KOPT-K1 (cell line): ENCODE results near the gene KIF7.

ENCODE experiments used
- H3K27ac ChIP-seq: fragments of 200-600 bp; sonication (generic); 2 replicates; pipeline ENCODE4 v1.5.1; 2016; ENCODE audit warnings: antibody characterized with exemption, mild to moderate bottlenecking, low read depth, low read length; ENCODE audit not compliant: poor library complexity, severe bottlenecking
- H3K36me3 ChIP-seq: fragments of 200-600 bp; sonication (generic); 2 replicates; pipeline ENCODE4 v1.5.1; 2017; ENCODE audit warnings: antibody characterized with exemption, mild to moderate bottlenecking, low read length, moderate library complexity; ENCODE audit not compliant: insufficient read depth
- H3K9me3 ChIP-seq: fragments of 200-600 bp; sonication (generic); 2 replicates; pipeline ENCODE4 v1.5.1; 2017; ENCODE audit warnings: antibody characterized with exemption, low read length, mild to moderate bottlenecking; ENCODE audit not compliant: insufficient read depth, poor library complexity, severe bottlenecking

KIF7 gene

DNA sequence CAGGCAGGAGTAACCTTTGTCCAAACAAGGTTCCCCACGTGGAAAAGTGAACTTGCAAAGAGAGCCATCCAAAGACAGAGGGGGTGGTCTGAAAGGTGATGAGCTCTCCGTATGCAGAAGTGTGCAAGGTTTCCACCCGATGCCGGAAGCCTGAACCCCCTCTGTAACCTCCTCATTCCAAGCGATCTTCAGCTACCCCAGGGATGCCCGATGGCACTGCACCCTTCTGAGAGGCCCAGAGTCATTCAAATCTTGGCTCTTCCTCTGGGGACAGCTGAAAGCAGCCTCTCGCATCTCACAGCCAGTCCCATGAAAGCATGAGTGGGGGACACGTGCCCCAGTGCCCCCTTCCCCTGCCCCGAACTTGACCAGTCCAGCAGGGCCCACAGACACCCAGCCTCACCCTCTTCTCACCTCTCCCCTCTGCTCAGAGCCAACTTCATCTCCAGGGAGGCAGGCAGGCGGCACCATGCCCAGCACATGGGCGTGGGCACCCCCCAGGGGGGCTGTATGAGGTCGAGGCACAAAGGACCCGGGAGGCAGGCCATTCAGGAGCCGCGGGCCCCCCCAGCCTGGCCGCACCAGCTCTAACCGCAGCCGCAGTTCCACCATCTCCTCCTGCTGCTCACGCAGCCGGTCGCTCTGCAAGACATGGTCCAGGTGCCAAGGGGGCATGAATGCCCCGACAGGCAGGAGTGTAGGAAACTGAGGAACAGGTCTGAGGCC, 8.7 kb downstream of the KIF7 start:
- peaks cover 37% of the 10 kb centered on the region for H3K36me3 ChIP-seq
- no peak overlapping the region for H3K27ac ChIP-seq
- no peaks in the 10 kb centered on the region for H3K9me3 ChIP-seq

DNA sequence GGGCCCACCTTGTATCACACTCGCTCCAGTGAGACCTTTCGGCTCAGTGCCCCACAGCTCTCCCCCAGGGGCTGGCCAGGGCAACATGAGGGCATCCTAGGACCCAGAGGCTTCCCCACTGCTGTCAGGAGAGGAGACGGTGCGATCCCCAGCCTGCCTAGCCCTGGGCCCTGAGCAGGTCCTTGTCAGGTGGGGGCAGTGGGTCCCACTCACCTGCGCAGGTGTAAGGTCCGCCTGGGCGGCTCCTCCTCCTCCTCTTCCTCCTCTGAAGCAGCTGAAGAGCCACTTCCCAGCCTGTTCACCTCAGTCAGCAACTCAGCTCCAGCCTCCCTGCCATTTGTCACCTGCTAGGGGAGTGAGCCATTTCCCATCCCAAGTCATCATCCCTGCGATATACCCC, 9.6 kb downstream of the KIF7 start:
- Histone ChIP-seq H3K36me3 (peaks cover 45% of the 10 kb centered on the region), H3K27ac (no peak overlapping the region), H3K9me3 (no peaks in the 10 kb centered on the region)

DNA sequence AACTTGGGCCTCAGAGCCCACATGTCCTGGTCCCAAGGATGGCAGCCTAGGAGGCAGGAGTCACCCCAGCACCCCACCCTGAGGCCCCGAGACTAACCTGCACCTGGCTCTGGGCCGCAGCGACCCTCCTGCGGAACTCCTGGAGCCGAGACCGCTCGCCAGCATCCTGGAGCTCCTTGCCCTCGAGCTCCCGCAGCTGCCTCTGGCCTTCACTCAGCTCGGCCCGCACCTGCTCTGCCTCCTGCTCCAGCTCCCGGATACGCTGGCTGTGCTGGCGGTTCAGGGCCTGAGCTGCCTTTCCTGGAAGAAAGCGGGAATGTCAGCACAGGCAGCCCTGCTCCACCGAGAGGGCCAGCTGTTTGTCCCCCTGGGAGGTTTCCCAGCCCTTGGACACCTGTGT, 13.2 kb downstream of the KIF7 start:
- H3K36me3 ChIP-seq: peaks cover 39% of the 10 kb centered on the region

DNA sequence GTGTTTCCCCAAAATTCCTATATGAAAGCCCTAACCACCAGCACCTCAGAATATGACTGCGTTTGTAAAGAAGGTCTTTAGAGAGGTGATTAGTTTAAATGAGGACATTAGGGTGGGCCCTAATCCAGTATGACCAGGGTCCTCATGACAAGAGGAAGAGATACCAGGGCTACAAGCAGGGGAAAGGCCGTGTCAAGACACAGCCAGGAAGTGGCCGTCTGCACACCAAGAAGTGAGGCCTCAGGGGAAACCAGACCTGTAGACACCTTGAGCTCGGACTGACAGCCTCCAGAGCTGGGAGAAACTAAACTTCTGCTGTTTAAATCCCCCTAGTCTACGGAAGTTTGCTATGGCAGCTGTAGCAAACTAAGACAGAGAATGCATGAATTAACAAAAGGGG, 14.2 kb downstream of the KIF7 start:
- H3K9me3 ChIP-seq: no peaks in the 10 kb centered on the region
- peaks cover 39% of the 10 kb centered on the region for H3K36me3 ChIP-seq
- H3K27ac ChIP-seq: no peak overlapping the region

More for the DNA sequence above, 13.2 kb downstream of the KIF7 start:
- H3K27ac ChIP-seq: no peak overlapping the region
- no peaks in the 10 kb centered on the region for H3K9me3 ChIP-seq

DNA sequence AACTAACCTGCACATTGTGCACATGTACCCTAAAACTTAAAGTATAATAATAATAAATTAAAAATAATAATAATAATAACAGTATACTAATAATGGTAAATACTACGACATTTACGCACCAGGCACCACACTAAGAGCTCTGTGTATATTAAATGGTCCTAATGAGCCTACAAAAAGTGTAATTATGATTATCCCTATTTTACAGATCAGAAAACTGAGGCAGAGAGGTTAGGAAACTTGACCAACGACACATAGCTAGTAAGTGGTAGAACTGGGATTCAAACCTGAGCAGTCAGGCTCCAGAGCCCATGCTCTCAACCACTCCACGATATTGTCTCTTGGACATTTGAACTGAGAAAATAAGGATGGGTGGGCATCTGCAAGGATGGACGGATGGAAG, 15.0 kb downstream of the KIF7 start:
- no peaks in the 10 kb centered on the region for H3K9me3 ChIP-seq
- peaks cover 35% of the 10 kb centered on the region for H3K36me3 ChIP-seq
- no peak overlapping the region for H3K27ac ChIP-seq

DNA sequence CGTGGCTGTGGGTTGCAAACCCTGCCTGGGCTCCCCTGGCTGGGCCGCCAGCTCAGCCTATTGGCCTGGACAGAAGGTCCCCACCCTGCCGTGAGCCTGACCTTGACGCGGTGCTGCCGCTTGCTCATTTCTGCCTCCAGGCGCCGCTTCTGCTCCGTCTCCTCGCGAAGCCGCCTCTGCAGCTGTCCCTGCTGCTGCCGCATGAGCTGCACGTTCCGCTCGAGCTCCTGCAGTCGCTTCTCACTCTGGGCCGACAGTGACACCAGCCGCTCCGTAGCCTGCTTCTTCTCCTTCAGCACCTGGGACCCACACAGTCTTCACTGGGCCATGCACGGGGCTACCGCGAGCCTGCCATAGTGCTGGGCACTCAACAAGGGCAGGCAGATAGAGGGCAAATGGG, 21.7 kb downstream of the KIF7 start:
- no peak overlapping the region for H3K27ac ChIP-seq
- H3K36me3 ChIP-seq: peaks cover 52% of the 10 kb centered on the region
- H3K9me3 ChIP-seq: peaks cover 8% of the 10 kb centered on the region

DNA sequence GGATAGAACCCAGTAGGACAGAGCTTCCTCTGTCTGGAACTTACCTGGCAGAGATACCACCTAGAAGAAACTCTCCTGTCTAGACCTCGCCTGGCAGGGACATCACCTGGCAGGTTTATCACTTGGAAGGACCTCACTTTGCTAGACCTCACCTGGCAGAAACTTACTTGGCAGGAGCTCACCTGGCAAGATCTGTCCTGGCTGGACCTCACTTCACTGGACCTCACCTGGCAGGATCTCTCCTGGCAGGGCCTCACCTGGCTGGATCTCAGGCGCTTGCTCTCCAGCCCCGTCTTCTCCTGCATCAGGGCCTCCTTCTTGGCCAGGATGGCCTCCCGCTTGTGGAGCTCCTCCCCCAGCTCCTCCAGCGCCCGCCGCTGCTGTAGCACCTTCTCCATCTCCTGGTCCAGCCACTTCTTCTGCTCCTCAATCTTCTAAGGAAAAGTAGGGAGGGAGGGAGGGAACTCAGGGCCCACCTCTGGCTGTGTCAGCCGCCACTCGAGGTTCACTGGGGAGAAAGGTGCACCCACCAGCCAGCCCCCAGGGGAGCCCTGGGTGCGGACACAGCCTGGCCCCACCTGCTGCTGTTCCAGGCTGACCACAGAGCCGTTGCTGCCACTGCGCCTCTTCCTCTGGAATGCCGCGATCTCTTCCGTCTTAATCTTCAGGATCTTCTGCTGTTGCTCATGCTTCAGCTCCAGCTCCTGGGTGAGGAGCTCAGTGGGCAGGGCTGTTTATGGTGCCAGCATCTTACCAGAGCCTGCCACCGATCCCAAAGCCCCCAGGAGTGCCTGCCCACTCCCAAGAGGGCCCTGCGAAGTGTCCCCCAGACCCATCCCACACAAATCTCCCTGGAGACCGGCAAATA, 22.5 kb downstream of the KIF7 start:
- no peak overlapping the region for H3K27ac ChIP-seq
- peaks cover 8% of the 10 kb centered on the region for H3K9me3 ChIP-seq
- peaks cover 60% of the 10 kb centered on the region for H3K36me3 ChIP-seq

DNA sequence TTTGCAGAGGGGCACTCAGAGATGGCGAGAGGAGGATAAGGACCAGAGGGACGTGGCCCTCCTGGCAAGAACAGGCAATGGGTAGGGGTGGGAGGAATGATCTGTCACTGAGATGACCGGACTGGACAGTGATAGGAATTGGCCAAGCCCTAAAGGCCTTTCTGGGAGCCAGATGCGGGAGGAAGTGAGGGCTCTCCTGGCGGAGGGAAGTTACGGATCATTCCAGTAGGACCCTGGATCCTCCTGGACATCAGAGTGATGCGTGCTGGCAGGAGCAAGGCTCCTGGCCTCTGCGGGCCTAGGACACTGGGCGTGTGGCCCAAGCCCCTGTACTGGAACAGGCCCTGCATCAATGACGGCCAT, 23.4 kb downstream of the KIF7 start:
- H3K36me3 ChIP-seq: peaks cover 69% of the 10 kb centered on the region

DNA sequence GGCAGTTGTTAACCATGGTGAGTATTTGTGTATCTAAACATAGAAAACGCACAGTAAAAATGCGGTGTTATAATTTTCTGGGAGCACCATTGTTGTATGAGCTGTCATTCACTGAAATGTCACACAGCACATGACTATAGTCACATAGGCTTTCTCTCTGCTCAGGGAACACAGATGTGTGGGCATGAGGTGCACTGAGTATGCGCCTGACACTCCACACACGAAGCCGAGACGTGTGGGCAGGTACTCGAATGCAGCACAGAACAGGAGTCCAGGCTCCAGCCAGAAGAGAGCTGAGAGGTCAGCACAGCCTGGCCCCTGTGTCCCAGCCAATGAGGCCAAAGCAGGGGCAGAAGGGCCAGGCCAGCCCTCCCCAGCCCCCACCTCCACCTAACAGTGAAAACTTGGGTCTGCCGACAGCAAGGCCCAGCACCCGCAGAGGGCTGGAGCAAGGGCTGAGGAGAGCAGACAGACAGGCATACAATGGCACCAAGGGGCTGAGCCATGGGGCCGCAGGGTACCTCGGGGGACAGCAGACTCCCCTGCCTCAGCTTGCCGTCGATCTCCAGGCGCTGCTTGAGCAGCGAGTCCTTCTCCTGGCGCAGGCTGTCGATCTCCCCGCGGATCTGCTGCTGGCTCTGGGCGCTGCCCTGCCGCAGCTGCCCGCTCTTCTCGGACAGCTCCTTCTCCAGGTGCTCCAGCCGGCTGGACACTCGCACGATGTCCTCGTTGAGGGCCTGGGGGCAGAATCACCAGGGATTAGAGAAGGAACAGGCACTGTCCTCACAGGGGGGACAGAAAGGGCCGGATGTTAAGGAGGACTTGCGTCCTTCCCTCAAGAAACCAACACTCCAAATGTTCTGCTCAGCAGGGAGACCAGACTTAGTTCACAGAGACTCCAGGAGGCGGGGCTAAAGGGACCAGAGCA, 24.0 kb downstream of the KIF7 start:
- H3K36me3 ChIP-seq: peaks cover 75% of the 10 kb centered on the region
- no peak overlapping the region for H3K27ac ChIP-seq
- H3K9me3 ChIP-seq: peaks cover 8% of the 10 kb centered on the region

More for the DNA sequence above, 23.4 kb downstream of the KIF7 start:
- no peak overlapping the region for H3K27ac ChIP-seq
- peaks cover 8% of the 10 kb centered on the region for H3K9me3 ChIP-seq

DNA sequence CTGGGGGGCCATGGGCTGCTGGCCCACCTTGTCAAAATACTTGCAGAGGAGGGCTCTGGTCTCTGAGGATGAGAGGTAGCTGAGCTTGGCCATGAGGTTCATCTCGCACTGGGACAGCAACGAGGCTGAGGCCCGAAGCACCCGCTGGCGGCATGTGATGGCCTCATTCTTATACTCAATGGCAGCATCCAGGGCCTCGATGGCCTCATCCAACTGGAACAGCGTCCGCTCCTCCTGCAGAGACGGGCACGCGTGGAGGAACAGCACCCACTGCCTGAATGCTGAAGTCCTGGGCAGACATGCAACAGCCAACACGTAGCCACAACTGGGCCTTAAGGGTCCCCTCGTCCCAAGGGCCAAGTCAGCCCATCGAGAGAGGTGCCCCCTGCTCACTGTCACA, 25.0 kb downstream of the KIF7 start:
- H3K36me3 ChIP-seq: peaks cover 85% of the 10 kb centered on the region
- no peak overlapping the region for H3K27ac ChIP-seq
- H3K9me3 ChIP-seq: peaks cover 8% of the 10 kb centered on the region

DNA sequence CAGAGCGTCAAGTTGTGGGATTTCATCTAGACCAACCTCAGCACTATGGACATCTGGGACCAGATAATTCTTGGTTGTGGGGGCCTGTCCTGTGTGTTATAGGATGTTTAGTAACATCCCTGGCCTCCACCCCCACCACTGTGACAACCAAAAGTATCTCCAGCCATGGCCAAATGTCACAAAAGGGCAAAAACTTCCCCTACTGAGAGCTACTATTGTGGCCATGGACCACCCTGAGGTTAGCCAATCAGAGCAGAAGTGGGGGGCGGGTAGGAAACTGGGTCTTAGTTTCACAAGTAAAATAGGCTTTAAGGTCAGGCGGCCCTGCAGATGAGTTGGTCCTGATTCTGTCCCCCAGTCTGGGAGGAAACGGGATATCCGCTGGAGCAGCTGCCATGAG, 25.4 kb downstream of the KIF7 start:
- peaks cover 8% of the 10 kb centered on the region for H3K9me3 ChIP-seq

DNA sequence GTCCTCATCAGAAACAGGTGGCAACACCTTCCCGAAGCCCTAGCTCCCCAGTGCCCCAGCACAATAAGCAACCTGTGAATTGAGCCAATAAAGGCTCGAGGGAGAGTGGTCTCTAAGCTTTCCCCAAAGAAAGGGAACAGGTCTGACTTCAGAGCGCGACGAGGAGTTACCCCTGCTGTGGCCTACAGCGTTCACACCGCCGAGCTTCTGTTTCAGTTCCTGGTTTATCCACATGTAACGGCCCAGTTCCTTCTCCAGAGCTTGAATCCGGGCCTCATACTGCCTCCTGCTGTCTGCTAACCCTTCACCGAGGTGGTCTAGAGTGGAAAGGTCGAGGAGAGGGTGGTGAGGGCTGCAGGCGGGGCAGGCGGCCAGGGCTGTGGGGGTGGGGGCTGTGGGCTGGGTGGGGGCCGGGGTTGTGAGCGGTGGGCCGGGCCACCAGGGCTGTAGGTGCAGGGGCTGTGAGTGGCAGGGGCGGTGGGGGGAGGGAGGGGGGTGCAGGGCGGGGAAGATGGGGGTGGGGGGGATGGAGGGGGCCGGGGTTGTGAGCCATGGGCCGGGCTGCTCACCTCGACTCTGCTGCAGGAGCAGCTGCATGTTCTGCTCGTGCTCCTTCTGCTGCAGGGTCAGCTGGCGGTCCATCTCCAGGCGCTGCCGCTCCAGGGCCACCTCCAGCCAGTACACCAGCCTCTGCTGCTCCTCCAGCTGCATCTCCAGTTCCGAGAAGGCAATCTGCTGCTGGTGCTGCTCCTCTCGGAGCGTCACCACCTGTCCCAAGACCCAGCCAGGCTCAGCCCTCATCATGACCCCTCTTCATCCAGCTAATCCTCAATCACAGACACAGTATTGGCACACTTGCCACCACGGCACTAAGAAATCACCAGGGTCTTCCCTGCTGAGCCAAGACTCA, 26.2 kb downstream of the KIF7 start:
- Histone ChIP-seq H3K36me3 (peaks cover 97% of the 10 kb centered on the region), H3K27ac (no peak overlapping the region), H3K9me3 (peaks cover 8% of the 10 kb centered on the region)

More for the DNA sequence above, 25.4 kb downstream of the KIF7 start:
- peaks cover 89% of the 10 kb centered on the region for H3K36me3 ChIP-seq
- H3K27ac ChIP-seq: no peak overlapping the region

DNA sequence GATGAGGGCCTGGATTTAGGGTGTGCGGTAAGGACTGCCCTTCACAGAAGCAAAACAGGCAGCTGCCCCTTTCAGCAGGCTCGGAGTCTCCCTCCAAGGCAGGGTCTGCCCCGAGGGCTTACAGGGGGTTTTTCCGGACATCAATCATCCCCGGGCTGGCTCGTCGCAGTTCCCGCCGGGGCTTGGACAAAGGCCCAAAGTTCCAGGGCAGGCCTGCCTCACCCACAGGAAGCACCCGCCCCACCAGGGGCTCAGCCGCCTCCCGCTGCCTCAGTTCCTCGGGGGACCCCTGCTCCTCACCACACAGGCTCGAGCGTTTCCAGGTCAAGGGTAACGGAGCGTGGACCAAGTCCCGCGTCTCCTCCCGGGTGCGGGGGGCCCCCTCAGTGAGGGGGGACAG, 27.0 kb downstream of the KIF7 start:
- Histone ChIP-seq H3K36me3 (peaks cover 98% of the 10 kb centered on the region), H3K9me3 (peaks cover under 1% of the 10 kb centered on the region), H3K27ac (no peak overlapping the region)
